ENCODE data around the gene CNTN4.

GRCh38 chr3:3059645-3060044, 961.0 kb downstream of the CNTN4 start:
- TF ChIP-seq YY1 (IDR thresholded peaks at IDR 0.05; ENCODE audit: insufficient read depth, insufficient read length), result no peak
- no peak for TF ChIP-seq ZNF274 (IDR thresholded peaks at IDR 0.05; ENCODE audit: low read depth, low read length)
- TF ChIP-seq SUZ12 (IDR thresholded peaks at IDR 0.05; ENCODE audit: extremely low read depth, insufficient read depth, insufficient read length), result no peak
